ENCODE measurements around the gene TMEM9. TPM values are rescaled to one million over a fixed set of nuclear protein-coding genes. Genes with fewer than 3 reads are reported as not detected.

The TMEM9 gene
- total and polyA plus RNA-seq, 2 donors (not counting 3 experiments of a cell fraction or from before 2014, with no cell fraction given), result 39.3 to 96.1 TPM

- no peak overlapping the region for H3K9ac ChIP-seq (replicated peaks; ENCODE audit: extremely low read depth, insufficient read depth, low read length)
- no peaks in the 10 kb centered on the region for H3K9me3 ChIP-seq (replicated peaks; ENCODE audit: control insufficient read depth, insufficient read depth, low read length)
- no peaks in the 10 kb centered on the region for H3K9me1 ChIP-seq (replicated peaks; ENCODE audit: control insufficient read depth, extremely low read depth, insufficient read depth, low read length)
- dilution Hi-C loops (cut with MboI; ENCODE audit: extremely low pct_ligation_motif_present, low sequenced_read_pairs), result no loop called here
- ChIA-PET POLR2A (interaction anchor here (0.5 kb wide), 1 partner anchor 24 kb away, joined by 3 read pairs; the partner anchor contains the start of gene CACNA1S), CTCF (no interaction called here)
- TF ChIP-seq JUN (IDR thresholded peaks at IDR 0.05; ENCODE audit: borderline replicate concordance, insufficient read depth, insufficient read length, low read depth), result no peak
- TF ChIP-seq POLR2AphosphoS5 (IDR thresholded peaks at IDR 0.05; ENCODE audit: insufficient read depth, low read depth, low read length), result no peak
- TF ChIP-seq POLR2A (IDR thresholded peaks at IDR 0.05; ENCODE audit: low read depth, low read length), result no peak
- TF ChIP-seq CTCF (IDR thresholded peaks at IDR 0.05; ENCODE audit: extremely low read depth in 1 of 2, insufficient read depth in 1 of 2, low read depth in 1 of 2, low read length in 2 of 2), result no peak
- no peak for TF ChIP-seq EZH2 (IDR thresholded peaks at IDR 0.05; ENCODE audit: borderline replicate concordance, low read depth, low read length, severe bottlenecking)
- no peak for TF ChIP-seq MAX (IDR thresholded peaks at IDR 0.05; ENCODE audit: insufficient read depth, insufficient read length)
- no peak for TF ChIP-seq FOS (IDR thresholded peaks at IDR 0.05; ENCODE audit: borderline replicate concordance, insufficient read depth, low read length)
- no peak for TF ChIP-seq GATA2 (IDR thresholded peaks at IDR 0.05; ENCODE audit: insufficient read depth, insufficient read length, low read depth, low read length)
- no peak for TF ChIP-seq MYC (IDR thresholded peaks at IDR 0.05; ENCODE audit: low read depth, low read length)
- H3K79me2 ChIP-seq (ENCODE audit: control insufficient read depth, insufficient read depth, low read length), result no peaks in the 10 kb centered on the region
- H3K27me3 ChIP-seq (ENCODE audit: control insufficient read depth in 2 of 2, insufficient read depth in 2 of 2, low read length in 2 of 2), result peaks cover 4 to 15% of the 10 kb centered on the region in 2 experiments
- no peak overlapping the region for H3K4me3 ChIP-seq (replicated peaks in 1 of 3; ENCODE audit: insufficient read depth in 1 of 3, low read depth in 1 of 3, low read length in 3 of 3)
- no peaks in the 10 kb centered on the region for H3K4me1 ChIP-seq (ENCODE audit: control insufficient read depth, extremely low read depth, insufficient read depth, low read length)
- H3K4me2 ChIP-seq (ENCODE audit: insufficient read depth, low read length), result no peak overlapping the region
- no peak for FAIRE-seq
- no peak overlapping the region for H3K27ac ChIP-seq (ENCODE audit: insufficient read depth, low read depth, low read length)
- H3K36me3 ChIP-seq (ENCODE audit: control insufficient read depth in 2 of 2, extremely low read depth in 1 of 2, insufficient read depth in 2 of 2, low read length in 2 of 2), result no peaks in the 10 kb centered on the region
- DNase-seq (ENCODE audit: low read depth, low spot score), result no peak
- intact Hi-C loops (cut with micrococcal nuclease), result loop anchor here (5.0 kb wide), 1 partner anchor 134 kb away; no protein-coding TSS in a partner anchor
- H2AFZ ChIP-seq (ENCODE audit: low read depth, low read length), result no peak overlapping the region
- BruUV-seq (replicated peaks), result no TSS peak
- no peaks in the 10 kb centered on the region for H4K20me1 ChIP-seq (replicated peaks; ENCODE audit: control insufficient read depth, extremely low read depth, insufficient read depth, low read length)
Measured at GRCh38 chr1:201088395-201088794, 65.9 kb downstream of the TMEM9 start.
